Stimulated activated CD8-positive, alpha-beta memory T cell treated with anti-CD3 and anti-CD28 coated beads, Interleukin-4, amount 100 ng/mL, for 4 hours (primary cell): ENCODE measurements around the gene ADIRF.

ENCODE experiments used
- DNase-seq, 2 donors: peaks; one replicate each; pipeline ENCODE4 v3.0.0-alpha.2; 2020; ENCODE audit warnings: low read depth in 2 of 2, low spot score in 1 of 2

The ADIRF gene

GRCh38 chr10:86960003-86960862 is 8.0 kb upstream of the ADIRF start:
- DNase-seq = no peak

- DNase-seq = no peak
These were observed 7.3 kb upstream of the ADIRF start for GRCh38 chr10:86960863-86961434.

GRCh38 chr10:86961481-86962091 is 6.7 kb upstream of the ADIRF start:
- DNase-seq = no peak

DNA sequence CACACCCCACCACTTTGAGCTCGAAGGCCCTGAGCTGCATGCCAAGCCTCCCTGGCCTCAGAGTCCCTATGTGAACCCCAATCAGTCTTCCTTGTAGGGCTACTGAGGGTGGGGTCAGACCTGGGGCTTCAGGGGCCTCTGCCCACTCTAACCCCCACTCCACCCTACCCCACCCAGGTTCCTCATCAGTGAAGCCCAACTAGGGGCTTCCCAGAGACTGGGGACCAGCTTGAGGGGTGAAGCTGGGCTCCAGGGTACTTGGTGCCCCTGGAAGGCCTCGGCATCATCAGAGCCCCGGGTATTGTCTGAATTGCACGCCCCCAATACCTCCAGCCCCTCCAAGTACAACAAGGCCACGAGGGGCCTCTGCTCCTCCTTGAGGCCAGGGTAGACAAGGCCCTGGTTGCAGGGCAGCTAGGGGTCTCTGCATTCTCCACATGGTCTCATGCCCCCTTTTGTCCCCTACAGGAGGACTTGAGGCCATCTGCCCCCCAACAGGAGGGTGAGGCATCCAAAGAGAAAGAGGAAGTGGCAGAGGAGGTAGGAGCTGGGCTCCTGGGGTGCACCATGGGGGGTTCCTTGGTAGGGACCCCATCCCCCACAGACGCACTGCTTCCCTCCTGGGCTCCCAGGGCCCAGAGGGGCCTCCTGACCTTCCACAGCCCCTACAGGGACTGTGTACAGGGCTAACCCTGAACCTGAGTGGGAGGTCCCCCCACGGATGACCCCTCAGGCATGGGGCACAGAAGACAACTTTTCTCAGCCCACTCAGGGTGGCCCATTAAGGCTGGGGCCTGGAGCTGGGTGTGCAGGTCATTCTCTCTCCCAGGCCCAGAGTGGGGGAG is 5.9 kb upstream of the ADIRF start:
- DNase-seq = no peak

DNA sequence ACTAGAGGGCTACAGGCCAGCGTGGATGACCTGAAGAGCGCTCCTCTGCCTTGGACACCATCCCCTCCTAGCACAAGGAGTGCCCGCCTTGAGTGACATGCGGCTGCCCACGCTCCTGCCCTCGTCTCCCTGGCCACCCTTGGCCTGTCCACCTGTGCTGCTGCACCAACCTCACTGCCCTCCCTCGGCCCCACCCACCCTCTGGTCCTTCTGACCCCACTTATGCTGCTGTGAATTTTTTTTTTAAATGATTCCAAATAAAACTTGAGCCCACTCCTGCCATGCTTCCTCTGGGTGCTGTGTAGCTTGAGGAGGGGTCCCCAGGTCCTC is 5.3 kb upstream of the ADIRF start:
- no peak for DNase-seq

DNA sequence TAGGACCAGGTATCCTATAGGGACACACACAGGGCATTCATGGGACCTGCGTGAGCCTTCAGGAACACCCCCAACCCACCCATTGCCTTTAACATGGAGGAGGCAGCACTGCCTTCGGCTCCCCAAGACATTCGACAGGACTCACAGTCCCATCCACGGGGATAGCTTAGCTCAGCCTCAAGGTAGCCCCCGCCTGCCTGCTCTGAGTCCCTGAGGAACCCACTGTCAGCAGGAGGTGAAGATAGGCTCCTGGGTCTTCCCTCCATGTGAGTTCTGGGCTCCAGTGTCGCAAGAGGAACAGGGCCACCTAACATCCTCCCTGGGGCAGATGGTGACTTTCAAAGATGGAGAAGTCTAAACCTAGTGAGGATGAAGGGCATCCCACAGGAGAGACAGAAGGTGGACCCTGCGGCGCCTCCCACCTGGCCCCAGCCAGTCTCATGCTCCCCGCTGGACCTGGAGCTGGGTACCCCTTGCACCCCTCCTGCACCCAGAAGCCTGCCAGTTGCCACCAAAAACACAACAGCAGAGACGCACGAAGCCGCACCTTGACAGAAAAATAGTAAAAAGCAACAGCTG is 4.9 kb upstream of the ADIRF start:
- DNase-seq = no peak

DNA sequence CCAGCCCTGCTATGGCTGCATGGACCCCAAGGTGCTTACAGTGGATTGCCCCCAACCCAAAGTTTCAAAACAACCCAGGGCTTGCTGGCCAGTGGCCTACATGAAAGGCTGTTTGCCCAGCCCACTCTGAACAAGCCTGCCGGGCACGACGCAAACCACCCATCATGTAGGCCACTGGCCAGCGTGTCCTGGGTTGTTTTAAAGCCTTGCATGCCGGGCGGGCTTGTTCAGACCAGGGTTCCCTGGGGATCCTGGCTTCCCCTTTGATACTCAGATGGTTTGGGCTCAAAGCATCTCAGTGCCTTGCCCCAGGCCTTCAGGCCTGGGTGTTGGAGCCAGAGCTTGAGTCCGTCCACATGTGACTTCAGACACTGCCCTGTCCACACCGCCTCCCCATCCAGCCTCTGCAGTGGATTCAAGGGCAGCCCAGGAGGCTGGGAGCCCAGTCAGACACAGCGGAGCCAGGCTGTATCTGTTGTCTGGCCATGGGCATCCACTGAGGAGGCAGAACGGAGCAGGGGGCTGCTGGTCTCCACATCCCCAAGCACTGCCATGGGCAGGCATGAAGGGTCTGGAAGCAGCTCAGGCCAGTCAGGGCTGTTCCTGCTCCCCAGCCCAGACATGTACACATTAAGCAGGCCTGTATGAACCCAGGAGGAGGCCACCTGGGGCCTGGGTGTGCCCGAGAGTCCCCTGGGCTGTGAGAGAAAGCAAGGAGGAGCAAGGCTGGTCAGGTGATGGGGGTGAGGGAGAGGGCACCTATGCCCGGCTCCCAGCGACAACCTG is 4.0 kb upstream of the ADIRF start:
- no peak for DNase-seq

DNA sequence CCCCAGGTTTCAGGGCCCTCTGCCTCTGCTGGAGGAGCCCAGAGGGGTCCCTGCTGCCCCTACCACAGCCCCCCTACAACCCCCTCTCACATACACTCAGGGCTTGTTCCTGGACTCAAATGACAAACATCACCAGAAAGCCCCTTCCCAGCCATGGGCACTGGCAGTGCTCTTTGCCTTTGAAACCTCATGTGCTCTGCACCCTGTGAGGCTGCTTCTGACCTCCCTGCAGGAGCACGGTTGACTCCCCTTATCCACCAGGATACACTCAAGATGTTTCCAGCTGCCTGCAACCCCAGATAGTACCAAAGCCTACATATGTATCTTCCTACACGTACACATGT is 3.5 kb upstream of the ADIRF start:
- no peak for DNase-seq

- no peak for DNase-seq
These were observed 2.2 kb upstream of the ADIRF start for GRCh38 chr10:86965986-86966654.

- no peak for DNase-seq
These were observed 771 bp upstream of the ADIRF start for GRCh38 chr10:86967481-86967941.

GRCh38 chr10:86968994-86969355 is 693 bp downstream of the ADIRF start:
- no peak for DNase-seq

DNA sequence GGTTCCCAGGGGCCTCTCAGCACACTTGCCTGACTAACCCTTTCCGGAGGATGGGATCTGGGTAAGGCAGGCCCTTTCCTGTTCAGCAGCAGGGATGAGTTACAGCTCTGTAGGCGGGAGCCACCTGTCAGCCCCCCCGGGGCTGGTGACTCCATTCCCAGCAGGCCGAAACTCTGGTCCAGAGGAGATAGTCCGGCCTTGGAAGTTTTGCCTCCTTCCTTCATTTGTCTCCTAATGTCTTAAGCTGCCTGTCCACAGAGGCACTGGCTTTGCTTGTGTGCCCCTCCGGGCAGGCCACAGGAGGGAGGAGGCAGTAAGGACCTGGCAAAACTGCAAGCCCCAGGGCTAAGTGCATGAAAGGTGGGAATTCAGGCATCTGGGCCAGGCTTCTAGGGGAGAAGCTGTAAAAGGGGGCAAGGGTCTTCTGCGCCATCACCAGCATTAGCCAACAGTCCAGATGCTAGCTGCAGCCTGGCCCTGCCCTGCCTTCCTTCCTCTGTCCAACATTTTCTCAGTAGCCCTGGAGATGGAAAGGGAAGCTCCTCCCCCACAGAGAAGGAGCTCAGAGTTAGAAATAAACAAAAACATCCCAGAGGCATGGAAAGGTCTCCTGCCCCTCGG is 1.2 kb downstream of the ADIRF start:
- DNase-seq = no peak

- DNase-seq = no peak
These were observed 2.1 kb downstream of the ADIRF start for GRCh38 chr10:86970162-86970981.

DNA sequence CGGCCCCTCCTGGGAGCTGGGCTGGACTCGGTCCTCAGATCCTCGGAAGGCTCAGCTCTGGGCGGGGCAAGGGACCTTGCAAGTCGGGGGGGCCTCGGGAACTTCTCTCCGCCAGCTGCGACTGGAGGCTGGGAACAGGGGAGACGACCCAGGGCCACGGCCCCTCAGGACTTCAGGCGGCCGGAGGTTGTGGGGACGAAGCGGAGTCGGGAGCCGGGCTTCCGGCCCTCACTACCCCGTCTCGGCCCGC is 2.6 kb downstream of the ADIRF start:
- DNase-seq = no peak

DNA sequence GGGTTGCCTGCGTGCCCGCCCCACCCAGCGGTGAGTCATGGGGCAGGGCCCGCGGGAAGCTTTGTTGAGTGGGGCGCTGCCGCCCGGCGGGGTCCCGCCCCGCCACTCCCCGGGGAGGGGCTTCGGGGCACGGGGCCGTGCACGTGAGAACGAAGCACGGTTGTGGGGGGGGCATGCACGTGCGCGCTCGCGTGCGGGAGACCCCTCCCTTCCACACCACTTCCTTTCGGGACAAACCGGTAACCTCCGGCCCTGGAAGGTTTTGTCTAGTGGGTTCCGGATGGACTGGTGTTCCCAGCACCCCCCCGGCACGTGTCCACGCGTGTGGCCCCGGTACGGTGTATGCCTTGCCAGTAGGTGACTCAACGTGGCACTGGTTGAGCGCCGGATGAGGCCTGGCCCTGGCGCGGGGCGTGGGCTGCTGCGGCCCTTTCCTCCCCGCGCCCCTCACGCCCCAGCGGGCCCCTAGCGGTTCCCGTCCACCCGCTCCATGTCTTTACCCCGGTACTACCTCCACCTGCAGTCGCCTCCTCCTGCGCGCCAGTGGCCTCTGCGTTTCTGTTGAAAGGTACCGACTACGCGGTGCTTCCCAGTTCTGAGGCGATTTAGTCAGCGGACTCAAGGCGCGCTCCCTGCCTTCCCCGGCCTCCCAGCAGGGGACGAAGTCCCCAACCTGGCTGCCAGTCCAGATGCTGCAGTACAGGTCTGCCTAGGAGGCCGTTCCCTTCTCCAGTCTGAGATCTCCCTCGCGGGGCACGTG is 3.1 kb downstream of the ADIRF start:
- peak; percentile 73 to 76 for DNase-seq

GRCh38 chr10:86972613-86973380 is 4.5 kb downstream of the ADIRF start:
- DNase-seq = no peak

- DNase-seq = no peak
These were observed 6.2 kb downstream of the ADIRF start for GRCh38 chr10:86974484-86974883.
